C4-2B (cell line): ENCODE measurements around the gene GRM7.

Experiments
- CTCF ChIP-seq: fragments of 450-650 bp; conservative IDR thresholded peaks from 2 replicates; pipeline ENCODE4 v1.5.1; 2017; ENCODE audit warnings: mild to moderate bottlenecking
- ZFX ChIP-seq: fragments of 450-650 bp; IDR thresholded peaks from 2 replicates; pipeline ENCODE4 v1.6.1; 2017

- TF ChIP-seq CTCF (no peak), ZFX (no peak)
Measured at GRCh38 chr3:7447197-7447769, 586.4 kb downstream of the GRM7 start.
